ENCODE results near the gene RARRES2. TPM values are rescaled to one million over a fixed set of nuclear protein-coding genes. Genes with fewer than 3 reads are reported as not detected.

Gene RARRES2
- total and polyA plus RNA-seq, 2 of the 13 experiments (the other 11 are each of a cell fraction or from before 2014, with no cell fraction given) = 134 to 172 TPM

DNA sequence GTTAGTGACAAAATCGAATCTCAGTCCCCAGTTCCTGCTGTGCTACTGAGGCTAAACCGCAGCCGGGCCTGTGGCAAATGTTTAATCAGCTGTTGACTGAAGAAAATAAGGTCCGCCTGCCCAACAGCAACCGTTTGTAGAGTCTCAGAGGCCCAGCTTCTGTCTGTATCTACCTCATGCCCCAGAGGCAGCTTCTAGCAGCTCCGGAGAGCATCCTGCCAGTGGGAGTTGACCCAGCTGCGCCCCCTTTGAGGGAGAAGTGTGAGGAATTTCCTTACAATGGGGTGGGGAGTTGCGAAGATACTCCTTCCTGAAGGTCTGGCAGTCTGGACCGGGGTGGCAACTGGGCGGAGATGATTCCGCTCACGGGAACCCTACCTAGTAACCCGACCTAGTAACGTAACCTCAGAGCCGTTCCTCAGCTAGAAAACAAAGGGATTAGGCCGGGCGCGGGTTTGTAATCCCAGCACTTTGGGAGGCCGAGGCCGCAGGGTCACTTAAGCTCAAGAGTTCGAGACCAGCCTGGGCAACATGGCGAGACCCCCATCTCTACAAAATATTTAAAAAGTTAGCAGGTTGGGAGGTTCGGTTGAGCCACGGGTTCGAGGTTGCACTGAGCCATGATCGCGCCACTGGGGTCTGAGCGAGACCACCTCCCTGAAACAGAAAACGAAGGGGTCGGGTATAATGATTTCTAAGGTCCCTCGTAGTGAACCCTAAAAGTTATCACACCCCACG is 36.9 kb upstream of the RARRES2 start (continued):
- TF ChIP-seq LCORL (IDR thresholded peaks at IDR 0.05) (no peak), LCORL (CRISPR knock-in tag; IDR thresholded peaks at IDR 0.05) (peak; percentile 63), ZNF501 (CRISPR knock-in tag; IDR thresholded peaks at IDR 0.05) (peak; percentile 63), ZSCAN25 (CRISPR knock-in tag; IDR thresholded peaks at IDR 0.05) (0 out of 2 replicates have a peak, but pooled peaks have one; percentile 33), RERE (CRISPR knock-in tag; IDR thresholded peaks at IDR 0.05; ENCODE audit: low read depth) (no peak), RFXAP (CRISPR knock-in tag; IDR thresholded peaks at IDR 0.05; ENCODE audit: borderline replicate concordance) (no peak; the same call in 1 of the 2 replicates), E2F2 (CRISPR knock-in tag; IDR thresholded peaks at IDR 0.05; ENCODE audit: borderline replicate concordance) (no peak), CREB1 (IDR thresholded peaks at IDR 0.05) (no peak), CREB1 (CRISPR knock-in tag; IDR thresholded peaks at IDR 0.05) (peak; percentile 26; the same call in 1 of the 2 replicates), FOXJ3 (CRISPR knock-in tag; IDR thresholded peaks at IDR 0.05; ENCODE audit: borderline replicate concordance) (peak; percentile 20; the same call in 1 of the 2 replicates), STAT5B (CRISPR knock-in tag; IDR thresholded peaks at IDR 0.05) (no peak), PPARG (CRISPR knock-in tag; conservative IDR thresholded peaks at IDR 0.05) (no peak; the same call in 1 of the 2 replicates), ZNF280B (CRISPR knock-in tag; IDR thresholded peaks at IDR 0.05; ENCODE audit: borderline replicate concordance) (no peak), THRA (CRISPR knock-in tag; IDR thresholded peaks at IDR 0.05; ENCODE audit: borderline replicate concordance) (no peak), U2AF1 (optimal IDR thresholded peaks at IDR 0.05; ENCODE audit: low read depth, low read length) (peak; percentile 89), ZKSCAN1 (IDR thresholded peaks at IDR 0.05; ENCODE audit: low read length) (no peak), HNF4A (CRISPR knock-in tag; IDR thresholded peaks at IDR 0.05) (peak; percentile 34; the same call in 1 of the 2 replicates)
- TF ChIP-seq, protein P1, sequence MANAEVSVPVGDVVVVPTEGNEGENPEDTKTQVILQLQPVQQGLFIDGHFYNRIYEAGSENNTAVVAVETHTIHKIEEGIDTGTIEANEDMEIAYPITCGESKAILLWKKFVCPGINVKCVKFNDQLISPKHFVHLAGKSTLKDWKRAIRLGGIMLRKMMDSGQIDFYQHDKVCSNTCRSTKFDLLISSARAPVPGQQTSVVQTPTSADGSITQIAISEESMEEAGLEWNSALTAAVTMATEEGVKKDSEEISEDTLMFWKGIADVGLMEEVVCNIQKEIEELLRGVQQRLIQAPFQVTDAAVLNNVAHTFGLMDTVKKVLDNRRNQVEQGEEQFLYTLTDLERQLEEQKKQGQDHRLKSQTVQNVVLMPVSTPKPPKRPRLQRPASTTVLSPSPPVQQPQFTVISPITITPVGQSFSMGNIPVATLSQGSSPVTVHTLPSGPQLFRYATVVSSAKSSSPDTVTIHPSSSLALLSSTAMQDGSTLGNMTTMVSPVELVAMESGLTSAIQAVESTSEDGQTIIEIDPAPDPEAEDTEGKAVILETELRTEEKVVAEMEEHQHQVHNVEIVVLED (CRISPR knock-in tag; IDR thresholded peaks at IDR 0.05; ENCODE audit: borderline replicate concordance) = 0 out of 2 replicates have a peak, but pooled peaks have one; percentile 17

Data from HepG2 (cell line).